Measurements from ENCODE around the gene S1PR3.

S1PR3 gene

GRCh38 chr9:88945636-88946333 lies 45.5 kb upstream of the S1PR3 start:
- Histone ChIP-seq H3F3A (ENCODE audit: insufficient read depth, low read length) (no peaks in the 10 kb centered on the region), H3K27me3 (replicated peaks; ENCODE audit: insufficient read depth, low read length) (no peaks in the 10 kb centered on the region), H3K4me2 (ENCODE audit: low read depth, low read length) (no peak overlapping the region), H3K9ac (ENCODE audit: low read length) (no peak overlapping the region), H3K4me3 (ENCODE audit: low read length) (no peak overlapping the region), H3K9me3 (replicated peaks; ENCODE audit: insufficient read depth, low read length) (no peaks in the 10 kb centered on the region), H3K36me3 (replicated peaks; ENCODE audit: insufficient read depth, low read length) (no peaks in the 10 kb centered on the region), H2AFZ (ENCODE audit: low read length) (no peak overlapping the region), H4K20me1 (ENCODE audit: insufficient read depth, low read length) (no peaks in the 10 kb centered on the region), H3K79me2 (ENCODE audit: low read length) (no peaks in the 10 kb centered on the region), H3K4me1 (ENCODE audit: low read length) (no peaks in the 10 kb centered on the region), H3K27ac (ENCODE audit: low read length) (no peak overlapping the region), H3K9me2 (replicated peaks; ENCODE audit: insufficient read depth, low read length) (no peaks in the 10 kb centered on the region)
- no peak for TF ChIP-seq CTCF (IDR thresholded peaks at IDR 0.05; ENCODE audit: low read length)
- TF ChIP-seq EZH2phosphoT487 (IDR thresholded peaks at IDR 0.05; ENCODE audit: low read length), result no peak
- no peak for DNase-seq

DNA sequence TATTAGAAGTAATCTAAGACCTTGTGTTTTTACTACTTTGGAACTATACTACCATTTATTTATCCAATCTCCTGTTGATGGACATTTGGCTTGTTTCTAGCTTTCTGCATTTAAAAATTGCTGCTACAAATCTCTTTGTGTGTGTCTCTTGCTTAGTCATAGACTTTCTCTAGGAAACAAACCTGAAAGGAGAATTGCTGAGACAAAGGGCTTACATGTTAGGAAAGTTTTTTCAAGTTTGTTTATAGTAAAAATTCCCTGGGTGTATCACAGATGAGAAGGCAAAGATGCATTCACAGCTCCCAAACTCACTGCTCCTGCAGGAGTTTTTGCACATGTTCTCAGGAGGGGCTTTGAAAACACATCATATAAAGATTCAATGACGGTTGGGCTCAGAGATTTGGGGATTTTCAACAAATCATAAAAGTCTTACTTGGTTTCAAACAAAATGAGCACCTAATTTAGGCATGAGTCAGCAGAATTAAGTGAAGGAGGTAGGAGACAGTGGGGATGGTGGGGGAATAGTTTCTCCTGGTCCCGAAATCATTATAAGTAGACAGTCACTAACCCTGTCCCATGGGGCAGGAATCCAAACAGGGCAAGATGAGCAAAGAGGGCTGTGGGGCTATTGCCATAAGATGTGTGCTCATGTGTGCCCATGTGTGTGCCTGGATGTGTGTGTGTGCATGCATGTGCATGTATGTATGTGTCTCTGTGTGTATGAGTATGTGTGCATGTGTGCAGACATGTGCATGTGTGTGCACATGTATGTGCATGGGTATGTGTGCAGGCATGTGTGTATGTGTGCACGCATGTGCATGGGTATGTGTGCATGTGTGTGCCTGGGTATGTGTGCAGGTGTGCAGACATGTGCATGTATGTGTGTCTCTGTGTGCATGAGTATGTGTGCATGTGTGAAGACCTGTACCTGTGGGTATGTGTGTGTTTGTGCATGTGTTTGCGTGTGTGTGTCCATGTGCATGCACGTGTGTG lies 43.4 kb upstream of the S1PR3 start:
- DNase-seq, result no peak
- no peak overlapping the region for H3K4me2 ChIP-seq (ENCODE audit: low read depth, low read length)
- no peaks in the 10 kb centered on the region for H3K79me2 ChIP-seq (ENCODE audit: low read length)
- no peak overlapping the region for H2AFZ ChIP-seq (ENCODE audit: low read length)
- no peaks in the 10 kb centered on the region for H3K36me3 ChIP-seq (replicated peaks; ENCODE audit: insufficient read depth, low read length)
- no peaks in the 10 kb centered on the region for H3K9me2 ChIP-seq (replicated peaks; ENCODE audit: insufficient read depth, low read length)
- H3K4me1 ChIP-seq (ENCODE audit: low read length), result no peaks in the 10 kb centered on the region
- no peak for TF ChIP-seq EZH2phosphoT487 (IDR thresholded peaks at IDR 0.05; ENCODE audit: low read length)
- no peak for TF ChIP-seq CTCF (IDR thresholded peaks at IDR 0.05; ENCODE audit: low read length)
- TF ChIP-seq EZH2 (optimal IDR thresholded peaks at IDR 0.05; ENCODE audit: low read depth, low read length), result no peak
- no peak overlapping the region for H3K9ac ChIP-seq (ENCODE audit: low read length)
- H3F3A ChIP-seq (ENCODE audit: insufficient read depth, low read length), result no peaks in the 10 kb centered on the region
- H3K27me3 ChIP-seq (replicated peaks; ENCODE audit: insufficient read depth, low read length), result no peaks in the 10 kb centered on the region
- no peaks in the 10 kb centered on the region for H3K9me3 ChIP-seq (replicated peaks; ENCODE audit: insufficient read depth, low read length)
- H4K20me1 ChIP-seq (ENCODE audit: insufficient read depth, low read length), result no peaks in the 10 kb centered on the region
- no peak overlapping the region for H3K27ac ChIP-seq (ENCODE audit: low read length)
- H3K4me3 ChIP-seq (ENCODE audit: low read length), result no peak overlapping the region

DNA sequence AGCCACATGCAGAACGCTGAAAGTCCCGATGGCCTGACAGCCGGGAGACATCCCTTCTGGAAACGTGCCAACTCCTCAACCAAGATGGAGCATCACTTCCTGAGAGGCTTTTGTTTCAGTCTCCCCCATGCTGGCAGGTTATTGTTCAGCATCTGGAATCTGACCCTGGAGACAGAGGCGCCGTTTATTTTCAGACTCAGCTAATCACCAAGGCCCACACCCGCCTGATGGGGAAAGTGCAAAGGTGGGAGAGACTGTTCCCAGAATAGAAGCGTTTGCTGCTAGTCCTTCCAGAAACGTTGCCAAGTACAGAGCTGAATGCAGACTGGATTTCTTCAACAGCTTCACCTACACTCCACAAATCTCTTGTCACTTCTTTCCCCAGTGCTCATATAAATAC lies 41.8 kb upstream of the S1PR3 start:
- Histone ChIP-seq H3K9ac (ENCODE audit: low read length) (no peak overlapping the region), H4K20me1 (ENCODE audit: insufficient read depth, low read length) (no peaks in the 10 kb centered on the region), H3K4me2 (ENCODE audit: low read depth, low read length) (no peak overlapping the region), H2AFZ (ENCODE audit: low read length) (no peak overlapping the region), H3K4me3 (ENCODE audit: low read length) (no peak overlapping the region), H3K36me3 (replicated peaks; ENCODE audit: insufficient read depth, low read length) (no peaks in the 10 kb centered on the region), H3K27me3 (replicated peaks; ENCODE audit: insufficient read depth, low read length) (no peaks in the 10 kb centered on the region), H3F3A (ENCODE audit: insufficient read depth, low read length) (no peaks in the 10 kb centered on the region), H3K4me1 (ENCODE audit: low read length) (no peaks in the 10 kb centered on the region), H3K27ac (ENCODE audit: low read length) (no peak overlapping the region), H3K9me2 (replicated peaks; ENCODE audit: insufficient read depth, low read length) (no peaks in the 10 kb centered on the region), H3K9me3 (replicated peaks; ENCODE audit: insufficient read depth, low read length) (no peaks in the 10 kb centered on the region), H3K79me2 (ENCODE audit: low read length) (no peaks in the 10 kb centered on the region)
- TF ChIP-seq EZH2phosphoT487 (IDR thresholded peaks at IDR 0.05; ENCODE audit: low read length), result no peak
- TF ChIP-seq EZH2 (optimal IDR thresholded peaks at IDR 0.05; ENCODE audit: low read depth, low read length), result no peak
- TF ChIP-seq CTCF (IDR thresholded peaks at IDR 0.05; ENCODE audit: low read length), result no peak
- no peak for DNase-seq
